Fibroblast of pulmonary artery (primary cell): ENCODE measurements around the gene DEFB114.

Source experiments
- DNase-seq: peaks from one replicate; pipeline ENCODE4 v3.0.0-alpha.2; 2010; ENCODE audit warnings: low read depth
- H3K4me3 ChIP-seq: replicated peaks from 2 replicates; pipeline ENCODE4 v1.5.1; 2011; ENCODE audit warnings: low read depth, mild to moderate bottlenecking, control low read depth, low read length, moderate library complexity
- CTCF ChIP-seq: IDR thresholded peaks from 2 replicates; pipeline ENCODE4 v1.5.1; 2011; ENCODE audit warnings: mild to moderate bottlenecking, control low read depth, low read length, inconsistent platforms; ENCODE audit errors: missing control alignments

The DEFB114 gene

DNA sequence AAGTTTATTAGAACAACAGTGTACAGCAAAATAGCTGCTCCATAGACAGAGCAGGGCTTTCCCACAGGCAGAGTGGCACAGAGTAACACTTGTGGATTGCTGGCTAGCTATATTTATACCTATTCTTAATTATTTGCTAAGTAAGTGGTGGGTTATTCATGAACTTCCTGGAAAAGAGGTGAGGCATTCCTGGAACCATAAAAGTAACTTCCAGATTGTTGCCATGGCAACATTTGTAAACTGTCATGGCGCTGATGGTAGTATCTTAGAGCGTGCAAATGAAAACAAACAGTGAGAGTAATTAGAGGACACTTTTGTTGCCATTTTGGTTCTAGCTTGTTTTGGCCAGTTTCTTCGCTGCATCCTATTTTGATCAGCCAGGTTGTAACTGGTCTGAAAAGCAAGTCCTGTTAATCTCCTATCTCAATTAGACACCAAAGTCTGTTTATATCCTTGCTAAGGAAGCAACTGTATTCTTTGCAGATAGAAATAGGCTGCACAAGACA lies 23.9 kb downstream of the DEFB114 start:
- no peak for DNase-seq
- TF ChIP-seq CTCF, result no peak
- no peak overlapping the region for H3K4me3 ChIP-seq

DNA sequence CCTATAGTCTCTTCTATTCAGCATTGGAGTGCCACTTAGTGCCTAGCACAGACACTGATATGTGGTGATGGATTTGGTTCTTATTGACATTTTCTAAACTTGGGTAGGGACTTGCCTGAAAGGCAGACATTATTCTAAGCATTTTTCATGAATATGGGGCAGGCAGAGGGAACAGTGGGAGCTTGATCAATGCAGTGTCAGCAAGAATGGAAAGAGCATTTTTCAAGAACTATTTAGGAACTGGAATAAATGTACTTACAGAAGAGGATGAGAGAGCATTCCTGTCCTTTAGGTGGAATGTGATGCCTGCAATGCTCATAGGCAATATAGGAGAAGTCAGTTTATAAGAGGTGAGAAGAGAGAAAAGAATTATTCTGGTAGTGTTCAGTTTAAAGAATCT lies 26.2 kb downstream of the DEFB114 start:
- DNase-seq, result no peak
- TF ChIP-seq CTCF, result no peak
- H3K4me3 ChIP-seq, result no peak overlapping the region

- TF ChIP-seq CTCF, result no peak
- DNase-seq, result no peak
- H3K4me3 ChIP-seq, result no peak overlapping the region
Observed at GRCh38 chr6:49937017-49937416, 26.9 kb downstream of the DEFB114 start.

GRCh38 chr6:49935387-49935786 lies 28.6 kb downstream of the DEFB114 start:
- TF ChIP-seq CTCF, result no peak
- H3K4me3 ChIP-seq, result no peak overlapping the region
- no peak for DNase-seq

DNA sequence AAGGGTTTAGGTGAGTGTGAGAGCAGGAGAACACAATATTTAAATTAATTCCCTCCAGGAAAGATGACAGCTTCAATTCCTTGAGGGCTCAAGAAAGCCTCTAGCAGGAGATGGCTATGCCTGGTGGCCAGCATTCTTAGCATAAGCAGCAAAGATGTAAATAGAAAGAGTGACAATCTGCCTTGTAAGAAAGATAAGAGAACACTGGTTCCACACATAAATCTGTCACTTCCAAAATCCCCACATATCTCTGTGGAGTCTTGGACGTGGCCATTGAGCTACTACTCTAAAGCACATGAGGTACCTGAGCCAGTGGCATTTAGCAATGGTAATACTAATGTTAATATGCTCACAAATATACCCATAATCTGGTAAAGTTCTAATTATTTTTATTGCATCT lies 29.2 kb downstream of the DEFB114 start:
- H3K4me3 ChIP-seq, result no peak overlapping the region
- no peak for DNase-seq
- TF ChIP-seq CTCF, result no peak

- TF ChIP-seq CTCF, result no peak
- no peak overlapping the region for H3K4me3 ChIP-seq
- no peak for DNase-seq
Observed at GRCh38 chr6:49933526-49933925, 30.4 kb downstream of the DEFB114 start.

- H3K4me3 ChIP-seq, result no peak overlapping the region
- no peak for DNase-seq
- no peak for TF ChIP-seq CTCF
Observed at GRCh38 chr6:49929340-49929739, 34.6 kb downstream of the DEFB114 start.
